ENCODE data around the gene LMOD2.

LMOD2 gene

DNA sequence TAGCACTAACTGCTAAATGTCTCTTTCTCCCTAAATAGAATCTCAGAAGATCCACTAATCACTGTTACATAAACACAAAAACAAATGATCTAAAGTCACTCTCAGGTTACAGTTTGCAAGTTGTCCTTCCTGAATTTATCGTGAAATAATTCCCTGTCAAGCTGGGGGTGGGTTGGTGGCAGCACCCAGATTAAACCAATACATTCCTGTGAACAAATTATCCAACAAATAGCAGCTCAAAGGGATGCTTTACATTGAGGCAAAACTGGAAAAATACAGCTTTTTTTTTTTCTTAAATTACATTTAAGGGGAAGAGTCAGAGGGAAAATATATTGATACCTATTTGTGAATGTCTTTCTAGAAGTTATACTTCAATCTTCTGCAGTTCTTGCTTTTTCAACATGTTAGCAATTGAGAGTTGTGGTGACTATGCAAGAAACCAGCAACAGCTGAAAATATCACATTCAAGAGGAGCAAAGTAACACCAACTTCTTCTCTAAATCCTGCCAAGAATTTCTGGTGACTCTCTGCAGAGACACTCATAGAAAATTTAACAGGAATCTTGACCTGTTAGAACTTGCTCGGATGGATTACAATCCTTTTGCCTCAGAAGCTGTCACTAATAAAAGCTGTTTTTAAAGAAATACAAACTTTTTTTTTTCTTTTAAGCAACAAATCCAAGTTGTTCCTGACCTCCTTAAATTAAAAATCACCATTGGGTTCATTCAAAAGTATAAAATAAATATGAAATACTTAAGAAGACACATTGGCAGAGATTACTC lies 18.9 kb downstream of the LMOD2 start:
- DNase-seq = no peak

DNA sequence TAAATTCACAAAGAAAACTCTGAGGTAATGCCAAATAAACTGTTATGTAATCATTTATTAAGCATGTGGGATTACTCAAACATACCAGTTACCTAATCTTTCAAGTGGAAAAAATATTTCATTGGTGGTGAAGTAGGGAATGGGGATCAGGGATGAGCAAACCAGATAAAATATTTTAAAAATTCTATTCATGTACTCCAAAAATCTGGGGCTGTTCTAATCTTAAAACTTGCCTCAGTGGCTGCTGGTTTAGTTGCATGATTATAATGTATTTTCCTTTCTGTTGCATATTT lies 19.5 kb downstream of the LMOD2 start:
- DNase-seq = no peak

DNA sequence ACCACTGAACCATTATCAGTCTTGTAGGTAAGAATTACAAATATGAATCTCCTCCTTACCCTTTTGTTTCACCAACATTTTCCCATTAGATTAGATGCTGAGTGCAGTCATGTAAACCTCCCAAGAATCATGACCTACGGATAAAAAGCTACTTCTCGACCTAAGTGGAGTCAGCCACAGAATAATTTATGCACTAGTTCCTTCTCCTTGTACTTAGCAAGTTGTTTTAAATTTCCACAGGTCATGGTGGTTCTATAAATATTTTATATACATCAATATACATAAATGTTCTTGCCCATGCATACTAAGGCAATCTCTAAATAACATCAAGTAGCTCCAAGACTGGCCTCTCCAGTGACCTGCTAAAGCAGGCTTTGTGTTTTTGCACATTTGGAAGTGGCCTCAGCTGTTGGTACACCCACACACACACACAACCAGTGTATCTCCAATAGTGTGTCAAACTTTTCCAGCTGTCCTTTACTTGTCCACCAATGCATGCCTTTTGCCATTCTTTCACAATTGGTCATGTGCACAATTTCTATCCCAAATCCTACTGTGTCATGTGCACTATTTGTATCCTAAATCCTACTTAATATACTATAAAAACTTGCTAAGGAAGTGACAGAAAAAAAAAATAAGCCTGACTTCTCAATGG lies 21.5 kb downstream of the LMOD2 start:
- DNase-seq = no peak

DNA sequence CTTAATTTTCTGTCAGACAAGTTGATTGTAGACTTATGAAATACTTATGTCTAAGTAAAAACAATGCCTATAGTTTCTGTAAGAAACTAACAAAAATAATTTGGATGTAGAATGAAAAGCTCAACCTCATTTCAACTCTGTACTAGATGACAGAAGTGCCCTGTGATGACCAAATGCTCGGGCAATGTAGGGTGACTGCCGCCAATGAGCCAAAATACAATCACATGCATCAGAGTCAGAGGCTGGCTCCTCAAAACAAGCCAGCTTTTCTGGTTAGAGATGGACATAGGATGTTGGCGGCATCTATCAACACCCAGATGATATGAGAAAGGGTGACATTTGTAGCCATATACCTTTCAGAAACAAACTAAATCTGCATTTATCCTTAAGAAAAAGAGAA lies 23.9 kb downstream of the LMOD2 start:
- no peak for DNase-seq

DNA sequence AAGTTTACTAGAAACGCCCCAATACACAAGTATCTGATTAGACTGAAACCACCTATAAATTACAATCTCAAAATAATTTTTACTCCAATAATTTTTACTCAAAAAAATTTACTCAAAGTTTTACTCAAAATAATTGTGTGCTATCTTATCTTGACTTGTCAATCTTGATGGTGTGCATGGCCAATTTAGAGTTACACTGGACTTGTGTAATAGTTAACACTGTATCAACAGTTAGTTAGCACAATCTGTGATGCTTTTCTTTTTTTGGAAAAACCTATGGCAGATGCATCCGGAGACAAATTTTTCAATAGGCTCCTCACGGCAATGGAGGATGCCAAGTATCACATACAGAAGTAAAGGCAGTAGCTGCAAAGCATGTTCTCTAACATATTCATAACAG lies 24.9 kb downstream of the LMOD2 start:
- no peak for DNase-seq

DNA sequence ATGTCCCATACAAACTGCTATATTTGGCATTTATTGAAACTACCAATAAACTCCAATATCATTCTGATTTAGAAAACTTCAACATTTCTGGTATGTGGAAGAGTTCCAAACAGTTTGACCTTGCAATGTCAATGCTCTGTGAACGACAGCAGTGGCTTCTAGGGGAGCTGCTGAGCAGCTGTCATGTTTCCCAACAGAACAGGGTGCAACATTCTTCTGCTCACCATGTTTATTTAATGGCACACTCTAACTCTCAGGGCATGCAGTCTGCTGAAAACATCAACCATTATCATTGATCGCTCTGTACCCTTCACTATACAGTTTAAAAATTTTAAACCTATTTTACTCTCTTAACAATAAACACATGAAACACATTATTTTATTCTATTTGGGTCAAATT lies 25.9 kb downstream of the LMOD2 start:
- DNase-seq = no peak

DNA sequence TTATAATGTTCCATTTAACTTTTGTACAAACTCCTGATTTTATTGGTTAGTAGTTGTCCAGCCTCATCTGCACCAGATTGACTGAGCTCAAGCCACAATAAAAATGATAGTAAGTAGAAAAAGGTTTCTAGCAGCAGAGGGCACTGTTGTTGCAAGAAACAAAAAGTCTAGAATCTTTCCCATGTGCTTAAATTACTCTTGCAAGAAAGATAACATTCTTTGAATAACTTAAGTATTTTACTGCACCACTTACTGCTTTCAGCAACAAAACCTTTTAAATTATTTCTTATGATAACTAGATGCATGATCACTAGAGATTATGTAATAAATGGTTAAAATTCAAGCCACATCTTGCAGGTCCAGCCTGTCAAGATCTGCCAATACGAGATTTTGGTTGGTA lies 27.0 kb downstream of the LMOD2 start:
- no peak for DNase-seq

DNA sequence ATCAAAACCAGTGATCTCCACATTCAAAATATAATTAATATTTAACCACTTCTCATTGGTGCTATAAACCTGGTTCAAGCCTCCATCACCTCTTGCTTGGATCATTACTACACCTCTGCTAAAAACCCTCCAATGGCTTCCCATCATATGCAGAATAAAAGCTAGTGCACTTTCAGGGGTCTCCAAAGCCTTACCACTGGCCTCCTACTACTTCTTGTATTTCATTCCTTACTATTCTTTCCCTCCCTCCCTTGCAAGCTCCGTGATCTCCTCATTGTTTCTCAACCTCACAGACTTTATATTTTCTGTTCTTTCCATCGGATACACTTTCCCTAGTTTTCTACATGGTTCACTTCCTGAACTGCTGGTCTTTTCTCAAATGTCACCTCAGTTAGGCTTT lies 31.5 kb downstream of the LMOD2 start:
- DNase-seq = no peak

DNA sequence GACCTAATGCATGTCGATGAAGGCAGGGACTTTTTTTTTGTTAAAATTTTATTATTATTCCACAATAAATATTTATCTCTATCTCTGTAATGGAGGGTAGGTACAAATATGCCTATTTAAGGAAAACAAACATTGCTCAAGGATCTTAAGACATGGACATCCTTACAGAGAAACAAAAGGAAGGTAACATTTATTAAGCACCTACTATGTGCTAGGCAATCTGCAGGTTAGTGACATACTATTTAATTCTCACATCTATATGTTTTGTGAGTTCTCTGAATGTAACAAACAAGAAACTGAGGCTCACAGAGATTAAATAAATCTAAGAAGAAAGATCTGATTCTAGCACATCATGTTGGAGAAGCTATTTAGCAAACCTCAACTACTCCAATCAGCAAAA lies 32.1 kb downstream of the LMOD2 start:
- DNase-seq = no peak

DNA sequence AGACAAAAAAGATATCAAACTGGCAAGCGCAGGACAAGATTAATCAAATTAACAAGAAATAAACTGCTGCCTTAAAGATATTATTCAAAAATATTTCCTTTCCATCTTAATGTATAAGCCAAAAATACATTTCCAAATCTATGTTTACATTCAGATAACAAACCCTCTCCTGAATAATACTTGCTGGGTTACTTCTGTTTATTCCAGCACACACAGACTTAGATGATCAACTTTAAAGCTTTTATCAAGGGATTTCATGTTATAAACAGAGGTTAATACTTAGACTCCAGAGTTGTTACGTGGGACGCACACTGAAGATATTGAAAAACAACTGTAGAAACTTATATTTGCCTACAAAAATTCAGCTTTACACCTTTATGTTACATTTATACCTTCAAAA lies 33.6 kb downstream of the LMOD2 start:
- no peak for DNase-seq

DNA sequence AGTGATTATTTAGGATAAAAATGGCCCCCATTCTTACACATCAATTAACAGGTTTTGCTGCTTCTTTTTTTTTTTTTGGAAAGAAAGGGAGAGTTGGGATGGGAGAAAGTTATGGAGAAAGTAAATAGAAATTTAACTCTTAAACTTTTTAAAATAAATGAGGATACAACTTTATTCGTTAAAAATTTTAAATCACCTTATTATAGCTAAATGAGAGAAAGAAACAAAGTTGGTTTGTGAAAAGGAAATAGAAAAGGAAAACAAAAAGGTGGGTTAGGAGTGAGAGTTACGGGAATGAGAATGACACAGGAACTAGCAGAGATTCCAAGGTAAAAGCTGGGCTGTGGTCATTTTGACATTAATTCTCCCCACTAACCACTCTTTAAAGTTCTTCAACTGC lies 34.9 kb downstream of the LMOD2 start:
- no peak for DNase-seq

DNA sequence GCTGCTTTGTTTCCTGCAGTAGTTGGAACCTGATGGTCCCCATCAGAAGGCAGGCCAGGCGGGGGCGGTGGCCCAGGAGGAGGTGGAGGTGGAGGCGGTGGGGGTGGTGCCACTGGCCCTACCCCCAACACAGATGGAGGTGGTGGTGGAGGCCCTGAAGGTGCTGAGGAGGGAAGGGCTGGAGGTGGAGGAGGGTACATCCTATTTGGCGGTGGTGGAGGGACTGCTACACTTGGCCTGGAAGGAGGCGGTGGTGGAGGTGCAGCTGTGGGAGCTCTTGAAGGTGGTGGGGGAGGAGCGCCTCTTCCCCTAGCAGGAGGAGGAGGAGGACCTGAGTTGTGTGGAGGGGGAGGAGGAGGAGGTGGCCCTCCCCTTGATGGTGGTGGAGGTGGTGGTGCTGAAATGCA lies 36.8 kb downstream of the LMOD2 start:
- DNase-seq = no peak

DNA sequence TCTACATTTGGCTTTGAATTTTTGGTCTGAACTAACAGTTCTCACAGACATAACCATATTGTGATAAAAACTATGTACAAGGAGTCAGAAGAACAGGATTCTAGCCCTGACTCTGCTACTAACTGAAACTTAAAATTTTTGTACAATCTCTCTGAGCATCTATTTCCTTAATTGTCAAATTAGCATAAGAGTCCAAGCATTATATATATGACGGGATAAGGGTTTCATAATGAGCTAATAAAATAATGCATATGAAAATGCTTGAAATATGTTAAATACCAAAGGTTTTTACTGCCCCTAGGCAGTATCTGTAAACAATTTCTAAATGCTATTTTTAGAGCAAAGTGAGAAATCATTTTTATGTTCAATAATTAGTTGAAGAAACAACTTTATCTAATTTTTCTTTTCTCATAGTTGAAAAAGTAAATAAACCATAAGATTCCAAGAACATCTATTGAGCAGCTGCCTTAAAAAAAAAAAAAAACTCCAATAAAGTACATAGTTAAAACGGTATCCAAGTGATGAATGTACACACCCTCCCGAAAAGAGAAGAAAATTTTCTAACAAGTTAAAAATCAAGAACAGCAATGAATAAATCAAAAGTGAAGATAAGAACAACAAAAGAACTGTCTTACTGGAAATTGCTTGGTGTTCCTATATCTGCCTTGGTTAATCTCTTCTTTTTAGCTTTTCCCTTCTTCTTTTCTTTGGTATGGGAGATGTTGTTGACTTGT lies 40.4 kb downstream of the LMOD2 start:
- DNase-seq = no peak

DNA sequence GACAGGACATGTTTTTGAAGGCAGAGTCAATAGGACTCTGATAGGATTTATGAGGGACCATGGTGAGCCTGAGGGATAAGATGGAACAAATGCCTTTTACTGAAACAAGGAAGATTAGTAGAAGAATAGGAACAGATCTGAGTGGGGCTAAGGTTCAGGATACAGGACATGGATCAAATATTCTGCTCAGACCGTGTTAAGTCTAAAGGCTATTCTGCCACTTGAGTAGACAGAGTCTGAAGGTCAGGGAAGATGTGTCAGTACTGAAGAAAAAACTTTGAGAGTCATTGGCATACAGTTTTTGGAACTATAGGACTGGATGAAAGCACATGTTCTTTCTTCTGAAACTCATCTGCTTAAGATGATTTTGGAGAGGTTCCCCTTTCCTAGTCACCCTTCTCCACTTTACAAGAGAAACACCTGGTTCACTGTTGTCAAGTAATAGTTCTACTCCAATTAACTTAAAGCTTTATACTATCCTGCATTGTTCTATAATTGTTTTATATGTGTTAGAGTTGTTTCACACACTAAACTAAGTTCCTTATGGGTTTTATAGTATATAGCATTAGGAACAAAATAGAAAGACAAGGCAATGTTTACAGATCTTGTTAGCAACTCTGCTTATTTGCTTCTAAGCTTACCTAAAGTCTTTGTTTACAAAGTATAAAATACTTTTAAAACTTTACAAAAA lies 49.7 kb downstream of the LMOD2 start:
- no peak for DNase-seq

DNA sequence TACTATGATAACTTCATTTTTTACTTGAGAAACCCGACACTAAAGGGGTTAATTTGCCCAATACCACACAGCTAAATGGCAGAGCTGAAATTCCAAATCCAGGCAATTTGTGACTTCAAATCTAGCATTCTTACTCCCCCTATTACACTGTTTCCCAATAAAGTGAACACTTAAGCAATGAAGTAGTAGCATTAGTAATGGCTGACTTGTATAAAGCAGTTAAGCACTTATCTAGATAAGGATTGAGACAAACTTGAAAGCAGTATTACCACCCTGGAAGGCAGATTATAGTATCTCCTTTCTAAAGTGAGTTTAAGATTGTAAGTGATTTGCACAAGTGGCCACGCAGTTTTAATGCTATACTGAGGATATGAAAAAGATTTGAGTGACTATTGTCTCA lies 53.9 kb downstream of the LMOD2 start:
- no peak for DNase-seq

DNA sequence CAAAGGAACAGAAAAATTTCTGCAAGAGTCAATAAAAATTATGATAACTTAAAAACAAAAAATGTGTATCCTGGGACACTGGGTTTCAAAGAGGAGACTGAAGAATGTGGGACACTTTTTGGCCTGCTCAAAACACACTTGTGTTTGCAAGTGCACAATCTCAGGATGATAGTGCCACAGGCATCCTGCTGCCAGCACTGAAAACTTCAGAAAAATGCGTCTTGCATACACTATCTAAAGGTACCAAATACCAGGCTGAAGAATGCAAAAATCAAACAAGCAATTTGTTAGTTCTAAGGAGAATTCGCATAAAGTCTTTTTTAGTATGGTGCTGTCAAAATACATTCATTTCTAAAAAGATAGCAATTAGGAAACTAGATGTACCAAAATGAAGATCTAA lies 55.0 kb downstream of the LMOD2 start:
- no peak for DNase-seq

DNA sequence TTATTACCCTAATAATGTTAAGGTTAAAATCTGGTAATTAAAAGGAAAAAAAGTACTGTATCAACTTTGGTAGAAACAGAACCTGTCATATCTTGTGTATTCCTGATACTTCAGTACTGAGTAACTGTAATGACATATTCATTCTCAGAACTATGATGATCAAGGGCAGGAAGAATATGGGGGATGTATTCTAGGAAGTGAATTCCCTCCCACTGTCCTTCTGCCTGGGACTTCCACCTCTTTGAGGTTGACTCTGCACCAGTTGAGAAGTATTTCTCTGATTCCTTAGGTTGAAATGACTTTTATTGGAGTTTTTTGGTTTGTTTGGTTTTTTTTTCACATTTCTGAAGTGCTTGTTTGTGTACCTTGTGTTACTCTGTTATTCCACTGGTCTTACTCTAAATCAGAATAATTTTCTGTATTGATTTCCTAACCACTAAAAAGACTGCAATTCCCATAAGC lies 56.2 kb downstream of the LMOD2 start:
- no peak for DNase-seq

DNA sequence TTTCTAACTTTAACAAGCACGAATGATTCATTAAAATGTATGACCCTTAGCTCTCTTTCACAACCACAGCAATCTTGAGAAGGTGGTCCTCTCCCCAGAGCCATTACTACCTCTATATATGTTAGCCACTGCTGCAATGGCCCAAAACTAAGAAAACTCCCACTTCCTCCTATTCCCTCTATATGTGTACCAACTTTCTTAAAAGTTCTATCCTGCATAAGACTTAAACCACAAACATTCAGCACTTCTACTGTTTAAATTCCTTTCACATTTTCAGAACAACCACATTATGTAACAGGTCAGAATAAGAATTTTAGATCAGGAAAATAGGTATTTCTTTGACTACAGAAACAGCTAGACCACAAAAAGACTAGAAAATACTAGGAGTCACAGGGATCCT lies 57.0 kb downstream of the LMOD2 start:
- DNase-seq = no peak
